Fibroblast of pulmonary artery (primary cell): ENCODE results near the gene C2orf69.

Source experiments
- DNase-seq: peaks from one replicate; pipeline ENCODE4 v3.0.0-alpha.2; 2010; ENCODE audit warnings: low read depth
- H3K4me3 ChIP-seq: replicated peaks from 2 replicates; pipeline ENCODE4 v1.5.1; 2011; ENCODE audit warnings: low read depth, mild to moderate bottlenecking, control low read depth, low read length, moderate library complexity
- TF ChIP-seq, protein P1 (sequence below): IDR thresholded peaks from 2 replicates; pipeline ENCODE4 v1.5.1; 2011; ENCODE audit warnings: mild to moderate bottlenecking, control low read depth, low read length, inconsistent platforms; ENCODE audit errors: missing control alignments

C2orf69 gene

DNA sequence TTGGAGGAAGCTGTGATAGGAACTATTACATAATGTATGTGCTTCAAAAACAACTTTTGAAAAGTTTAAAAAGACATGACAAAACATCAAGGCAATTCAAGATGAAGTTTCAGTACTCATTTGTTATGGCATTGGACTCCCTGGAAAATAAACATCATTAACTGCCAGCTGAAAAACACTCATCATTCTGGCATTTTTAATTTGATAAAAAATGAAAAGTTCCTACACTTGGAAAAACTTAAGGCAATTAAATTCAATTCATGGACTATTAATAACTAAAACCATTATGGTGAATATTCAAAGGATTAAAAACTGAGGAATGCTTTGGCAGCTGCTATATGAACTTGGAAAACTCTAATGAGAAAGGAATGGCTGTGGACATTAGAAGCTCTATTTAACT lies 35.7 kb downstream of the C2orf69 start:
- TF ChIP-seq, protein P1, sequence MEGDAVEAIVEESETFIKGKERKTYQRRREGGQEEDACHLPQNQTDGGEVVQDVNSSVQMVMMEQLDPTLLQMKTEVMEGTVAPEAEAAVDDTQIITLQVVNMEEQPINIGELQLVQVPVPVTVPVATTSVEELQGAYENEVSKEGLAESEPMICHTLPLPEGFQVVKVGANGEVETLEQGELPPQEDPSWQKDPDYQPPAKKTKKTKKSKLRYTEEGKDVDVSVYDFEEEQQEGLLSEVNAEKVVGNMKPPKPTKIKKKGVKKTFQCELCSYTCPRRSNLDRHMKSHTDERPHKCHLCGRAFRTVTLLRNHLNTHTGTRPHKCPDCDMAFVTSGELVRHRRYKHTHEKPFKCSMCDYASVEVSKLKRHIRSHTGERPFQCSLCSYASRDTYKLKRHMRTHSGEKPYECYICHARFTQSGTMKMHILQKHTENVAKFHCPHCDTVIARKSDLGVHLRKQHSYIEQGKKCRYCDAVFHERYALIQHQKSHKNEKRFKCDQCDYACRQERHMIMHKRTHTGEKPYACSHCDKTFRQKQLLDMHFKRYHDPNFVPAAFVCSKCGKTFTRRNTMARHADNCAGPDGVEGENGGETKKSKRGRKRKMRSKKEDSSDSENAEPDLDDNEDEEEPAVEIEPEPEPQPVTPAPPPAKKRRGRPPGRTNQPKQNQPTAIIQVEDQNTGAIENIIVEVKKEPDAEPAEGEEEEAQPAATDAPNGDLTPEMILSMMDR, result no peak
- no peak for DNase-seq
- H3K4me3 ChIP-seq, result no peak overlapping the region

DNA sequence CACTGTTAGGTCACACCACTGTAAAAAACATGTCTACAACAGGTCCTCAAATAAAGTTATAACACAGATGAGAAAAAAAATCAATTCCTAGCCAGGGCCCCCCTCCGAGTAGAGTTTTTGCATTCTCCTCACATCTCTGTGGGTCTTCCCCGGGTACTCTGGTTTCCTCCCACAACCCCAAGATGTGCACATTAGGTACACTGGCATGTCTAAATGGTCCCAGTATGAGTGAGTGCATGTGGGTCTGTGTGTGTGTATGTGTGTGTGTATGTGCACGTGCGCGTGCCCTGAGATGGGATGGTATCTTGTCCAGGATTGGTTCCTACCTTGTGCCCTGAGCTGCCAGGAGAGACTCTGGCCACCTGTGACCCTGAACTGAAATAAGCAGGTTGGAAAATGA lies 39.3 kb downstream of the C2orf69 start:
- TF ChIP-seq, protein P1, result no peak
- no peak for DNase-seq
- no peak overlapping the region for H3K4me3 ChIP-seq

DNA sequence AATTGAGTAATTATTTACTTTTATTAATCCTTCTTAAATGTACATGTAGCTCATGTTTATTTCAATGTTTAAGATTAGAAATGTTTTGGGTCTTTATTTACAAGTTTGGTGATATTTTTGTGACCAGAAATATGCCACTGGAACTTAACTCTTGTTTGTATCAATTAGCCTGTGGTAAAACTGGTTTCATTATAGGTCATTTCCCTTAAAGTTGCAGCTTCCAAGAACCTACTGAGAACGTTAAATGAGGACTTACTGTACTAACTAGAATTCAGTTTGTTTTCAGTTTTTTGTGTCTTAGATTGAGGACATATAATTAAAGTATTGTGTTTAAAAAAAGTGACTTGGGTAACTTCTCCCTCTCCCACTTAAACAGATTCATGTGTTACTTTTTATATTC lies 39.9 kb downstream of the C2orf69 start:
- H3K4me3 ChIP-seq, result no peak overlapping the region
- DNase-seq, result no peak
- TF ChIP-seq, protein P1, result no peak

DNA sequence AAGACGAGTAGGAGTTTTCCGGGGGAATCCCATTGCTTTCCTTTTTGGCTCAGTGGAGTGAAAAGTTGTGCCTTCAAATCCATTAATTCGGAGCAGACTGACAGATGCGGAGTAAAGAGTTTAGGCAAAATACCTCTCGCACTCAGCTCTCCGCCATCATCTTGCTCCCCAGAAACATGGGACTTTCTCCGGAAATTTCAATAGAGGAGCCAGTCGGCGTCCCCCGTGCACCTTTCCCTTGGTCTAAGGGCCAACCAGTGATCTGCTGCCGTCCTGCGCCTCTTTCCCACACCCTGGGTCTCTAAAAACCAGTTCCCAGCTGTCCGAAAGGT lies 43.9 kb downstream of the C2orf69 start:
- peak overlapping the region; percentile 82 for H3K4me3 ChIP-seq
- DNase-seq, result peak; percentile 57
- TF ChIP-seq, protein P1, result no peak

DNA sequence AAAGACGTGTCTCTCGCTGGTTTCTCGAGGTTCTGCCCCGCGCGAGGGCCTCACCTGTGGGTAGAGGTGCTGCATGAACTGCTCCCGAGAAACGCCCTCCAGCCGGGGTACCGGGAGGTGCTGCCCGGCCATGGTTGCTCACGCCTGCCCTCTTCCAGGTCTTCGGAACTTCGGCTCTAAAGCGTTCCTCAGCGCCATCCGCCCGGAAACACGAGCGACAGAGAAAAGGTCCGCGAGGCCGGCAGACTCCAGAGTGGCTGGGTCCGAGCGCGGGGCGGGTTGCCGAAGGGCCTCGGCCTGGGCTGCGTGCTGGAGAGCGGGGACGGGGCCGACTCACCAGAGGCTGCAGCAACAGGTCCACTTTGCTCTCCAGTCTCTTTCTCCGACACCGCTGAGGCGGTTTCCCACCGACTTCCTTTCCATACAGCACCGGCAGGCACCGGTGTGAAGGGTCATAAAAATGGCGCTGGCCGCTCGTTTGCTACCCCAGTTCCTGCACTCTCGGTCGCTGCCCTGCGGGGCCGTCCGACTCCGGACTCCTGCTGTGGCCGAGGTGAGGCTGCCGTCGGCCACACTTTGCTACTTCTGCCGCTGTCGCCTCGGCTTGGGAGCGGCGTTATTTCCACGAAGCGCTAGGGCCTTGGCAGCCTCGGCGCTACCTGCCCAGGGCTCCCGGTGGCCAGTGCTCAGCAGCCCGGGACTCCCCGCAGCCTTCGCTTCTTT lies 44.4 kb downstream of the C2orf69 start, which contains the start of the genes MAIP1 and TYW5:
MAIP1 (plus strand) TSS at position 244 of the 723 bp plus-strand sequence; CDS start at position 461, 217 bp downstream.
TYW5 (minus strand) TSS at position 153 of the 723 bp plus-strand sequence; CDS start at position 132, 21 bp downstream.
- TF ChIP-seq, protein P1, result peak; percentile 15
- H3K4me3 ChIP-seq, result peak within 1 kb of the TSS; percentile 82
- DNase-seq, result peak; percentile 86

DNA sequence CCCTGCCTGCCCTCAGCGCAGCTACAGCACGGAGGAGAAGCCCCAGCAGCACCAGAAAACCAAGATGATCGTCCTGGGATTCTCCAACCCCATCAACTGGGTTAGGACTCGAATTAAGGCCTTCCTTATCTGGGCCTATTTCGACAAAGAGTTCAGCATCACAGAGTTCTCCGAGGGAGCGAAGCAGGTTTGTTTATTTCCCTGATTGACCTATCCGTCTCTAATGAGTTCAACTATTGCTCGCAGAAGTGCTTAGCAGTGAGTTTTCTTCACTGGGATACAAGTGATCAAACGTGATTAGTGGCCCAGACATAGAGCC lies 44.9 kb downstream of the C2orf69 start:
- DNase-seq, result no peak
- peak overlapping the region; percentile 82 for H3K4me3 ChIP-seq
- TF ChIP-seq, protein P1, result no peak

DNA sequence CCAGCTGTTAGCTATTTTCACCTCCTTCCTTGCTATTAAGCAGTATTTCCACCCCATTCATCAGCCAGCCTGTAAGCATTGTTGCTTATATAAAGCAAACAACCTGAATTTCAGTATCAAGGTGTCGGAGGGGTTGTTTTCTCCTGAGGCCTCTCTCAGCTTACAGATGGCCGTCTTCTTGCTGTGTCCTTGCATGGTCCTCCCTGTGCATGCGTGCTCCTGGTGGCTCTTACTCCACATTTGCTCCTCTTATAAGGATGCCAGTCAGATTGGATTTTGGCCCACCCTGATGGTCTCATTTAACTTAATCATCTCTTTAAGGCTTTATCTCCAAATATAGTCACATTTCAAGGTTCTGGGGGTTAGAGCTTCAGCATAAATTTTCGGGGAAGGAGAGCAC lies 46.9 kb downstream of the C2orf69 start:
- no peak overlapping the region for H3K4me3 ChIP-seq
- TF ChIP-seq, protein P1, result no peak
- no peak for DNase-seq
